Measurements from ENCODE around the gene POMGNT1.

The POMGNT1 gene

GRCh38 chr1:46184920-46185658 lies 13.1 kb downstream of the POMGNT1 start:
- DNase-seq (ENCODE audit: insufficient read length, low spot score) (no peak), FAIRE-seq (no peak)

GRCh38 chr1:46183926-46184557 lies 14.2 kb downstream of the POMGNT1 start:
- DNase-seq (ENCODE audit: insufficient read length, low spot score) = no peak

GRCh38 chr1:46183079-46183847 lies 15.0 kb downstream of the POMGNT1 start:
- DNase-seq (ENCODE audit: insufficient read length, low spot score) (peak; percentile 92), FAIRE-seq (peak; percentile 92)

More at GRCh38 chr1:46183926-46184557, 14.2 kb downstream of the POMGNT1 start:
- FAIRE-seq = no peak

- FAIRE-seq (no peak), DNase-seq (ENCODE audit: insufficient read length, low spot score) (no peak)
Measured at GRCh38 chr1:46181343-46182260, 16.6 kb downstream of the POMGNT1 start.

- FAIRE-seq = no peak
- no peak for DNase-seq (ENCODE audit: insufficient read length, low spot score)
Measured at GRCh38 chr1:46180082-46180616, 18.1 kb downstream of the POMGNT1 start.

GRCh38 chr1:46179138-46180081 lies 18.8 kb downstream of the POMGNT1 start:
- FAIRE-seq = no peak
- DNase-seq (ENCODE audit: insufficient read length, low spot score) = peak; percentile 80

GRCh38 chr1:46176211-46176865 lies 21.9 kb downstream of the POMGNT1 start, which contains the start of gene P3R3URF:
TSS of gene P3R3URF (minus strand) at chr1:46176488. CDS start at chr1:46176471, 17 bp downstream.
- no peak for FAIRE-seq

GRCh38 chr1:46175243-46175642 lies 23.0 kb downstream of the POMGNT1 start:
- no peak for FAIRE-seq
- DNase-seq (ENCODE audit: insufficient read length, low spot score) = no peak

More at GRCh38 chr1:46176211-46176865, 21.9 kb downstream of the POMGNT1 start, which contains the start of gene P3R3URF:
- DNase-seq (ENCODE audit: insufficient read length, low spot score) = no peak

- DNase-seq (ENCODE audit: insufficient read length, low spot score) (no peak), FAIRE-seq (no peak)
Measured at GRCh38 chr1:46174448-46175231, 23.6 kb downstream of the POMGNT1 start, which contains the start of gene TSPAN1. TSS of gene TSPAN1 (plus strand) at chr1:46175087. CDS start at chr1:46181108, 6,021 bp downstream.

GRCh38 chr1:46173361-46173856 lies 24.8 kb downstream of the POMGNT1 start:
- DNase-seq (ENCODE audit: insufficient read length, low spot score) (no peak), FAIRE-seq (no peak)

GRCh38 chr1:46172321-46172720 lies 25.9 kb downstream of the POMGNT1 start:
- DNase-seq (ENCODE audit: insufficient read length, low spot score) (no peak), FAIRE-seq (no peak)

GRCh38 chr1:46171871-46172270 lies 26.4 kb downstream of the POMGNT1 start:
- DNase-seq (ENCODE audit: insufficient read length, low spot score) (no peak), FAIRE-seq (no peak)

- DNase-seq (ENCODE audit: insufficient read length, low spot score) (no peak), FAIRE-seq (no peak)
Measured at GRCh38 chr1:46171351-46171750, 26.9 kb downstream of the POMGNT1 start.

- DNase-seq (ENCODE audit: insufficient read length, low spot score) = no peak
- FAIRE-seq = no peak
Measured at GRCh38 chr1:46169811-46170454, 28.3 kb downstream of the POMGNT1 start.

GRCh38 chr1:46168477-46168876 lies 29.8 kb downstream of the POMGNT1 start:
- FAIRE-seq (no peak), DNase-seq (ENCODE audit: insufficient read length, low spot score) (no peak)

- DNase-seq (ENCODE audit: insufficient read length, low spot score) (no peak), FAIRE-seq (no peak)
Measured at GRCh38 chr1:46166521-46167462, 31.4 kb downstream of the POMGNT1 start.

Measured in HTR-8/SVneo (cell line).